ENCODE data around the gene DYSF.

GRCh38 chr2:71472019-71472418 is 18.7 kb downstream of the DYSF start:
- no peak for TF ChIP-seq CTCF (IDR thresholded peaks at IDR 0.05)
- no peak for TF ChIP-seq POLR2A (IDR thresholded peaks at IDR 0.05)

Data from Peyer's patch (tissue), 4 donors.